Measurements from ENCODE around the gene KHDRBS2.

KHDRBS2 gene

GRCh38 chr6:61953851-61954250 is 332.2 kb downstream of the KHDRBS2 start:
- Histone ChIP-seq H3K9ac (ENCODE audit: low read length) (no peak overlapping the region), H2AFZ (ENCODE audit: low read depth, low read length) (no peak overlapping the region), H3K36me3 (ENCODE audit: control insufficient read depth in 1 of 2, insufficient read depth in 2 of 2, low read depth in 1 of 2, low read length in 2 of 2) (no peaks in the 10 kb centered on the region), H2BK15ac (ENCODE audit: low read depth, poor library complexity, severe bottlenecking) (no peak overlapping the region), H4K91ac (ENCODE audit: low read length) (no peak overlapping the region), H3K79me1 (replicated peaks; ENCODE audit: low read length, poor library complexity, severe bottlenecking) (no peaks in the 10 kb centered on the region), H3K4ac (ENCODE audit: low read depth in 1 of 2, low read length in 2 of 2) (no peak overlapping the region), H2AK5ac (ENCODE audit: low read length, severe bottlenecking) (no peak overlapping the region), H3K18ac (ENCODE audit: low read depth in 1 of 2, low read length in 2 of 2) (no peak overlapping the region), H2BK12ac (ENCODE audit: low read length in 2 of 2) (no peak overlapping the region), H3K23ac (ENCODE audit: low read length in 2 of 2) (no peak overlapping the region), H3K27me3 (ENCODE audit: control insufficient read depth in 1 of 2, insufficient read depth in 1 of 2, low read length in 2 of 2) (no peaks in the 10 kb centered on the region), H3K14ac (ENCODE audit: low read length in 2 of 2) (no peak overlapping the region), H3K27ac (ENCODE audit: low read length, poor library complexity, severe bottlenecking) (no peak overlapping the region), H4K8ac (ENCODE audit: low read length) (no peak overlapping the region), H3K9me3 (ENCODE audit: control insufficient read depth, low read length) (peaks cover 10% of the 10 kb centered on the region), H3K4me1 (ENCODE audit: control insufficient read depth, insufficient read depth, low read depth, low read length) (no peaks in the 10 kb centered on the region), H2BK5ac (ENCODE audit: low read depth, low read length, poor library complexity, severe bottlenecking) (no peak overlapping the region), H3K4me3 (ENCODE audit: insufficient read depth in 1 of 2, low read depth in 1 of 2, low read length in 2 of 2) (no peak overlapping the region), H3K4me2 (ENCODE audit: low read length, poor library complexity, severe bottlenecking) (no peak overlapping the region), H2BK120ac (ENCODE audit: low read depth, low read length) (no peak overlapping the region)
- peak; percentile 1 for DNase-seq

- no peak overlapping the region for H2BK15ac ChIP-seq (ENCODE audit: low read depth, poor library complexity, severe bottlenecking)
- no peaks in the 10 kb centered on the region for H3K79me1 ChIP-seq (replicated peaks; ENCODE audit: low read length, poor library complexity, severe bottlenecking)
- H3K27me3 ChIP-seq (ENCODE audit: control insufficient read depth in 1 of 2, insufficient read depth in 1 of 2, low read length in 2 of 2), result no peaks in the 10 kb centered on the region
- H2BK5ac ChIP-seq (ENCODE audit: low read depth, low read length, poor library complexity, severe bottlenecking), result no peak overlapping the region
- H3K23ac ChIP-seq (ENCODE audit: low read length in 2 of 2), result no peak overlapping the region
- no peaks in the 10 kb centered on the region for H3K9me3 ChIP-seq (ENCODE audit: control insufficient read depth, low read length)
- no peak overlapping the region for H3K18ac ChIP-seq (ENCODE audit: low read depth in 1 of 2, low read length in 2 of 2)
- no peak overlapping the region for H3K14ac ChIP-seq (ENCODE audit: low read length in 2 of 2)
- no peaks in the 10 kb centered on the region for H3K4me1 ChIP-seq (ENCODE audit: control insufficient read depth, insufficient read depth, low read depth, low read length)
- no peak overlapping the region for H2BK120ac ChIP-seq (ENCODE audit: low read depth, low read length)
- no peak overlapping the region for H2AFZ ChIP-seq (ENCODE audit: low read depth, low read length)
- no peak overlapping the region for H3K27ac ChIP-seq (ENCODE audit: low read length, poor library complexity, severe bottlenecking)
- no peak overlapping the region for H3K4ac ChIP-seq (ENCODE audit: low read depth in 1 of 2, low read length in 2 of 2)
- no peak overlapping the region for H2BK12ac ChIP-seq (ENCODE audit: low read length in 2 of 2)
- no peak overlapping the region for H3K4me2 ChIP-seq (ENCODE audit: low read length, poor library complexity, severe bottlenecking)
- no peak overlapping the region for H3K4me3 ChIP-seq (ENCODE audit: insufficient read depth in 1 of 2, low read depth in 1 of 2, low read length in 2 of 2)
- H2AK5ac ChIP-seq (ENCODE audit: low read length, severe bottlenecking), result no peak overlapping the region
- no peak overlapping the region for H4K91ac ChIP-seq (ENCODE audit: low read length)
- no peak for DNase-seq
- WGBS, result no CpG with 5 or more reads among the region's 1 CpG
- H3K36me3 ChIP-seq (ENCODE audit: control insufficient read depth in 1 of 2, insufficient read depth in 2 of 2, low read depth in 1 of 2, low read length in 2 of 2), result no peaks in the 10 kb centered on the region
- H4K8ac ChIP-seq (ENCODE audit: low read length), result no peak overlapping the region
- H3K9ac ChIP-seq (ENCODE audit: low read length), result no peak overlapping the region
Measured at GRCh38 chr6:61951586-61951985, 334.4 kb downstream of the KHDRBS2 start.

- H4K91ac ChIP-seq (ENCODE audit: low read length), result no peak overlapping the region
Measured at GRCh38 chr6:61950811-61951210, 335.2 kb downstream of the KHDRBS2 start.

GRCh38 chr6:61949971-61950370 is 336.1 kb downstream of the KHDRBS2 start:
- H3K4ac ChIP-seq (ENCODE audit: low read depth in 1 of 2, low read length in 2 of 2), result no peak overlapping the region
- no peaks in the 10 kb centered on the region for H3K36me3 ChIP-seq (ENCODE audit: control insufficient read depth in 1 of 2, insufficient read depth in 2 of 2, low read depth in 1 of 2, low read length in 2 of 2)
- no peak overlapping the region for H2AK5ac ChIP-seq (ENCODE audit: low read length, severe bottlenecking)
- no peak overlapping the region for H3K23ac ChIP-seq (ENCODE audit: low read length in 2 of 2)
- no peak overlapping the region for H2BK12ac ChIP-seq (ENCODE audit: low read length in 2 of 2)
- no peak overlapping the region for H2BK120ac ChIP-seq (ENCODE audit: low read depth, low read length)
- no peak overlapping the region for H2BK5ac ChIP-seq (ENCODE audit: low read depth, low read length, poor library complexity, severe bottlenecking)
- H3K4me3 ChIP-seq (ENCODE audit: insufficient read depth in 1 of 2, low read depth in 1 of 2, low read length in 2 of 2), result no peak overlapping the region
- H3K79me1 ChIP-seq (replicated peaks; ENCODE audit: low read length, poor library complexity, severe bottlenecking), result no peaks in the 10 kb centered on the region
- H3K4me1 ChIP-seq (ENCODE audit: control insufficient read depth, insufficient read depth, low read depth, low read length), result no peaks in the 10 kb centered on the region
- no peak for DNase-seq
- no peaks in the 10 kb centered on the region for H3K27me3 ChIP-seq (ENCODE audit: control insufficient read depth in 1 of 2, insufficient read depth in 1 of 2, low read length in 2 of 2)
- no peak overlapping the region for H3K27ac ChIP-seq (ENCODE audit: low read length, poor library complexity, severe bottlenecking)
- H4K8ac ChIP-seq (ENCODE audit: low read length), result no peak overlapping the region
- H3K4me2 ChIP-seq (ENCODE audit: low read length, poor library complexity, severe bottlenecking), result no peak overlapping the region
- H3K9me3 ChIP-seq (ENCODE audit: control insufficient read depth, low read length), result no peaks in the 10 kb centered on the region
- H2AFZ ChIP-seq (ENCODE audit: low read depth, low read length), result no peak overlapping the region
- no CpG with 5 or more reads among the region's 1 CpG for WGBS
- H3K14ac ChIP-seq (ENCODE audit: low read length in 2 of 2), result no peak overlapping the region
- no peak overlapping the region for H3K18ac ChIP-seq (ENCODE audit: low read depth in 1 of 2, low read length in 2 of 2)
- no peak overlapping the region for H3K9ac ChIP-seq (ENCODE audit: low read length)
- H4K91ac ChIP-seq (ENCODE audit: low read length), result no peak overlapping the region
- no peak overlapping the region for H2BK15ac ChIP-seq (ENCODE audit: low read depth, poor library complexity, severe bottlenecking)

More at GRCh38 chr6:61950811-61951210, 335.2 kb downstream of the KHDRBS2 start:
- Histone ChIP-seq H2BK12ac (ENCODE audit: low read length in 2 of 2) (no peak overlapping the region), H3K9ac (ENCODE audit: low read length) (no peak overlapping the region), H3K27me3 (ENCODE audit: control insufficient read depth in 1 of 2, insufficient read depth in 1 of 2, low read length in 2 of 2) (no peaks in the 10 kb centered on the region), H2AK5ac (ENCODE audit: low read length, severe bottlenecking) (no peak overlapping the region), H3K18ac (ENCODE audit: low read depth in 1 of 2, low read length in 2 of 2) (no peak overlapping the region), H3K9me3 (ENCODE audit: control insufficient read depth, low read length) (no peaks in the 10 kb centered on the region), H2AFZ (ENCODE audit: low read depth, low read length) (no peak overlapping the region), H2BK120ac (ENCODE audit: low read depth, low read length) (no peak overlapping the region), H3K14ac (ENCODE audit: low read length in 2 of 2) (no peak overlapping the region), H3K4me1 (ENCODE audit: control insufficient read depth, insufficient read depth, low read depth, low read length) (no peaks in the 10 kb centered on the region), H3K23ac (ENCODE audit: low read length in 2 of 2) (no peak overlapping the region), H3K4me2 (ENCODE audit: low read length, poor library complexity, severe bottlenecking) (no peak overlapping the region), H2BK5ac (ENCODE audit: low read depth, low read length, poor library complexity, severe bottlenecking) (no peak overlapping the region), H3K4ac (ENCODE audit: low read depth in 1 of 2, low read length in 2 of 2) (no peak overlapping the region), H2BK15ac (ENCODE audit: low read depth, poor library complexity, severe bottlenecking) (no peak overlapping the region), H3K36me3 (ENCODE audit: control insufficient read depth in 1 of 2, insufficient read depth in 2 of 2, low read depth in 1 of 2, low read length in 2 of 2) (no peaks in the 10 kb centered on the region), H4K8ac (ENCODE audit: low read length) (no peak overlapping the region), H3K4me3 (ENCODE audit: insufficient read depth in 1 of 2, low read depth in 1 of 2, low read length in 2 of 2) (no peak overlapping the region), H3K79me1 (replicated peaks; ENCODE audit: low read length, poor library complexity, severe bottlenecking) (no peaks in the 10 kb centered on the region), H3K27ac (ENCODE audit: low read length, poor library complexity, severe bottlenecking) (no peak overlapping the region)
- DNase-seq, result no peak
- WGBS, result no CpG with 5 or more reads among the region's 1 CpG

Data from mesenchymal stem cell (in vitro differentiated cells and primary cell).